ENCODE results near the gene ZCCHC24. TPM values are rescaled to one million over a fixed set of nuclear protein-coding genes. Genes with fewer than 3 reads are reported as not detected.

ZCCHC24 gene
- total RNA-seq, 1 experiment from 2014 or later: 3.8 TPM

GRCh38 chr10:79336276-79336675 lies 109.1 kb downstream of the ZCCHC24 start:
- Histone ChIP-seq H4K8ac (replicated peaks; ENCODE audit: insufficient read length, low read depth, low read length) (no peak overlapping the region), H2AFZ (ENCODE audit: low read length) (no peak overlapping the region), H3K9me3 (ENCODE audit: control insufficient read depth, low read depth, low read length) (no peaks in the 10 kb centered on the region), H2BK15ac (ENCODE audit: low read depth, low read length) (no peak overlapping the region), H3K23me2 (ENCODE audit: insufficient read length, low read depth, low read length, poor library complexity, severe bottlenecking) (no peaks in the 10 kb centered on the region), H3K27ac (ENCODE audit: insufficient read length, low read depth, low read length) (no peak overlapping the region), H3K56ac (ENCODE audit: insufficient read length, low read depth, low read length) (no peak overlapping the region), H2AK5ac (ENCODE audit: insufficient read length, low read length) (no peak overlapping the region), H2BK120ac (ENCODE audit: low read depth, low read length, poor library complexity, severe bottlenecking) (no peak overlapping the region), H4K91ac (ENCODE audit: insufficient read length, low read depth, low read length) (no peak overlapping the region), H2BK5ac (ENCODE audit: insufficient read length, low read length) (no peak overlapping the region), H4K20me1 (ENCODE audit: control insufficient read depth, insufficient read depth, insufficient read length) (no peaks in the 10 kb centered on the region), H3K4ac (ENCODE audit: low read depth, low read length) (no peak overlapping the region), H4K5ac (ENCODE audit: insufficient read length, low read depth, low read length) (no peak overlapping the region), H3K23ac (ENCODE audit: insufficient read length, low read depth, low read length) (no peak overlapping the region), H3K4me2 (ENCODE audit: insufficient read depth, insufficient read length, low read length) (no peak overlapping the region), H3K79me1 (ENCODE audit: insufficient read depth, low read depth, low read length, poor library complexity, severe bottlenecking) (no peaks in the 10 kb centered on the region), H3K14ac (ENCODE audit: insufficient read depth, low read length) (no peak overlapping the region), H2BK12ac (ENCODE audit: insufficient read length, low read depth, low read length) (no peak overlapping the region), H3K79me2 (ENCODE audit: insufficient read depth, low read length) (no peaks in the 10 kb centered on the region), H3K9ac (ENCODE audit: extremely low read depth, insufficient read length, low read length) (no peak overlapping the region), H3K27me3 (ENCODE audit: insufficient read depth, low read length) (no peaks in the 10 kb centered on the region), H2BK20ac (ENCODE audit: low read depth, low read length, poor library complexity, severe bottlenecking) (no peak overlapping the region), H3K18ac (ENCODE audit: insufficient read length, low read depth, low read length) (no peak overlapping the region), H3T11ph (ENCODE audit: low read length) (no peak overlapping the region), H3K4me1 (ENCODE audit: insufficient read depth, low read length) (no peaks in the 10 kb centered on the region)
- no peak for DNase-seq
- peaks cover 19% of the 10 kb centered on the region for H3K27me3 Mint-ChIP-seq (ENCODE audit: low read depth)
- H3K4me1 Mint-ChIP-seq: peaks cover 13% of the 10 kb centered on the region in 2 experiments
- WGBS (ENCODE audit: extremely low coverage, insufficient read length, low lambda C conversion rate): no CpG with 5 or more reads among the region's 3 CpGs
- no peak overlapping the region for H3K27ac Mint-ChIP-seq
- no peak for TF ChIP-seq CTCF (conservative IDR thresholded peaks at IDR 0.05)
- H3K9me3 Mint-ChIP-seq: peaks cover 12 to 14% of the 10 kb centered on the region in 2 experiments
- H3K4me3 Mint-ChIP-seq: no peak overlapping the region
- H3K36me3 Mint-ChIP-seq (ENCODE audit: insufficient read depth in 1 of 3, low read depth in 3 of 3): peaks cover 2 to 3% (median 3%) of the 10 kb centered on the region in 3 experiments; a peak in 5 of 7 replicates
